Liver (tissue), 3 donors: ENCODE results near the gene SEC31A.

Experiments used
- RAD21 ChIP-seq, 2 donors: IDR thresholded peaks; 2 replicates each; pipeline ENCODE4 v1.6.1; 2016; ENCODE audit warnings: antibody characterized with exemption in 2 of 2, mild to moderate bottlenecking in 2 of 2
- SP1 ChIP-seq: IDR thresholded peaks from 2 replicates; pipeline ENCODE4 v1.6.1; 2018; ENCODE audit warnings: antibody characterized with exemption, mild to moderate bottlenecking
- TF ChIP-seq, protein P1 (sequence below): fragments of 150-350 bp; IDR thresholded peaks from 2 replicates; pipeline ENCODE4 v1.5.1; 2017; ENCODE audit warnings: improper control_type of control experiment, low read depth, low read length; ENCODE audit not compliant: missing input control
- donor health status: healthy.
- donor health status: healthy.

DNA sequence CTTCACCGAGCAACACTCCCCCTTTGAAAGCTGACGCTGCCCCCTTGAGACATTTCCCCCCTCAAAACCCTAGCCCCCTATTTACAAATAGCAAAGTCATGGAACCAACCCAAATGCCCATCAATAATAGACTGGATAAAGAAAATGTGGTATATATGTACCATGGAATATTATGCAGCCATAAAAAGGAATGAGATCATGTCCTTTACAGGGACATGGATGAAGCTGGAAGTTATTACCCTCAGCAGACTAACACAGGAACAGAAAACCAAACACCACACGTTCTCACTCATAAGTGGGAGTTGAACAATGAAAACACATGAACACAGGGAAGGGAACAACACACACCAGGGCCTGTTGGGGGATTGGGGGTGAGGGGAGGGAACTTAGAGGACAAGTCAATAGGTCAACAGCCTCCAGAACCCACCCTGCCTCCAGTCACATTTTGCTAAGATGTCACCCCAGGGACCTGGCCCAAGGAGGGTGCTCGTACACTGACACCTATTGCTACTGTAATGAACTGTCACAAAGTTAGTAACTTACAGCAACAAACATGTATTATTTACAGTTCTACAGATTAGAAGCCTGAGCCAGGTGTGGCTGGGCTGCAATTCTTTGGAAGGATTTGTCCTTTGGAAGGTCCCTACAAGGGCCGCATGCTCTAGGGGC, 113.0 kb downstream of the SEC31A start:
- TF ChIP-seq SP1 = no peak
- TF ChIP-seq, protein P1, sequence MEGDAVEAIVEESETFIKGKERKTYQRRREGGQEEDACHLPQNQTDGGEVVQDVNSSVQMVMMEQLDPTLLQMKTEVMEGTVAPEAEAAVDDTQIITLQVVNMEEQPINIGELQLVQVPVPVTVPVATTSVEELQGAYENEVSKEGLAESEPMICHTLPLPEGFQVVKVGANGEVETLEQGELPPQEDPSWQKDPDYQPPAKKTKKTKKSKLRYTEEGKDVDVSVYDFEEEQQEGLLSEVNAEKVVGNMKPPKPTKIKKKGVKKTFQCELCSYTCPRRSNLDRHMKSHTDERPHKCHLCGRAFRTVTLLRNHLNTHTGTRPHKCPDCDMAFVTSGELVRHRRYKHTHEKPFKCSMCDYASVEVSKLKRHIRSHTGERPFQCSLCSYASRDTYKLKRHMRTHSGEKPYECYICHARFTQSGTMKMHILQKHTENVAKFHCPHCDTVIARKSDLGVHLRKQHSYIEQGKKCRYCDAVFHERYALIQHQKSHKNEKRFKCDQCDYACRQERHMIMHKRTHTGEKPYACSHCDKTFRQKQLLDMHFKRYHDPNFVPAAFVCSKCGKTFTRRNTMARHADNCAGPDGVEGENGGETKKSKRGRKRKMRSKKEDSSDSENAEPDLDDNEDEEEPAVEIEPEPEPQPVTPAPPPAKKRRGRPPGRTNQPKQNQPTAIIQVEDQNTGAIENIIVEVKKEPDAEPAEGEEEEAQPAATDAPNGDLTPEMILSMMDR = no peak
- TF ChIP-seq RAD21 (IDR thresholded peaks at IDR 0.05) = no peak
